Stimulated activated CD8-positive, alpha-beta memory T cell treated with anti-CD3 and anti-CD28 coated beads, Interleukin-15, amount 100 ng/mL, for 1 hour (primary cell): ENCODE measurements around the gene FAM187B.
"Not testable (repeated sequence)": the region's sequence is repeated elsewhere in the genome, so short reads cannot be mapped to it uniquely, and the experiment has no call there.

Experiments used
- DNase-seq: peaks from one replicate; pipeline ENCODE4 v3.0.0-alpha.2; 2020; ENCODE audit warnings: low read depth

Gene FAM187B

DNA sequence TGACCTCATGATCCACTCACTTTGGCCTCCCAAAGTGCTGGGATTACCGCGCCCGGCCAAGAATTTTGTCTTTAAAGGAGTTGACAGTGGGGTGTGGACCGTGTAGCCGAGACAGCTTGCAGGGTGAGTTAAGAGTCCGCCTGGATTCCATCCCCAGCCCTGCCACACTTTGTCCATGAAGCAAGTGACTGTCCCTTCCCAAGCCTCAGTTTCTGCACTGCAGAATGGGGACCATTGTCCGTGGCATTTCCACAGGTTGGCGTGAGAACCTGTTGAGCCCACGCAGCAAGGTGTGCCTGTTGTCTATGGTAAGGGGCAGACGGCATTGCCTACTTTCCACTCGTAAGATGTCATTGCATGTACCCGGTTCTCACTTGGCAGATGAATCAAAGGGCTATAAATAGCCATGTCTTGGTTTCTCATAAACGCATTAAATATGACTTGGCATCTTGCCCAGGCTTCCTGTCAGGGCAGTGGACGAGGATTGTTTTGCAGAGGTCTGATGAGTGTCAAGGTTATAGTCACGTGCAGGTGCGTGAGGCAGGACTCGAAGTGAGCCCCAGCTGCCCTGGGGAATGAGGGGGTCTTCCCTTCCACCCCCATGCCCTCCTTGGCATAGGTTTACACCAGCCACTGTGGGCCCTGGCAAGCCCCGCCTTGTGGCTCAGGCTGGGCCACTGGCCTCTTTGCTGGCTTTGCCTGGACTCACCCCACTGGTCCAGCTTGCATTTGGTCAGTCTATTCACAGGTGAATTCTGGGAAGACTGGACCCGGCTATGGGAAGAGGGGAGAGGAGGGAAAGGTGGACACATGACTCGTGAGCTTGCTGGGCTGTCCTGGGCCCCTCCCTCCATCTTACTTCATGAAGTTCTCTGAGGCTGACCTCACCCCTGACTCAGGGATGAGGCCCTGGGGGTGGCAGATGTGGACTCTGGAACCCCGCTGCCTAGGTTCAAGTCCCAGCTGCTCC, 14.6 kb downstream of the FAM187B start:
- DNase-seq = peak; percentile 55

GRCh38 chr19:35212241-35212640, 16.3 kb downstream of the FAM187B start:
- DNase-seq = no peak

DNA sequence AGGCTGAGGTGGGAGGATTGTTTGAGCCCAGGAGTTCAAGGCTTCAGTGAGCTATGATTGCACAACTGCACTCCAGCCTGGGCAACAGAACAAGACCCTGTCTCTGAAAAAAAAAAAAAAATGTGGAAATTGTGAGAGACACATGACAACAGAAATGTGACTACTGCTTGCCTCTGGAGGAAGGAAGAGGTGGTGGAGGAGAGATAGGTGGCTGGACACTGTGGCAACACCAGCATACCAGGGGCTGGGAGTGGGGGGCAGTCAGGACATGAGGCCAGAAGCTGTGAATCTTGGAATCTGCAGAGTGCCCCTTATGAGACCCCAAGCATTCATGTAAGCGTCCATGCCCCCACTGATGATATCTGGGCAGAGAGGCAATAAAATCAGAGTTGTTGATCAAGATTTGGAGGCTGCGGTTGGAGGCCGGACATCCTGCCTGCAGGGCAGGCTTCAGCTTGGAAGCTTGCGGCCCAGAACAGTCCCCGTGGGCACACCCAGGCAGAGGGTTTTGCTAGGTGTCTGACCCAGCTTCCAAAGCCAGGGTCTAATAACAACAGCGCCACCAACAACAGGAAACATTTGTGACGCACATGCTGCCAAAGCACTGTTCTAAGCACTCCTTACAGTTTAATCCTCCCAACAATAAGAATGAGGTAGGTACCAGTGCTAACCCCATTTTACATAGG, 16.9 kb downstream of the FAM187B start:
- DNase-seq = peak; percentile 55

DNA sequence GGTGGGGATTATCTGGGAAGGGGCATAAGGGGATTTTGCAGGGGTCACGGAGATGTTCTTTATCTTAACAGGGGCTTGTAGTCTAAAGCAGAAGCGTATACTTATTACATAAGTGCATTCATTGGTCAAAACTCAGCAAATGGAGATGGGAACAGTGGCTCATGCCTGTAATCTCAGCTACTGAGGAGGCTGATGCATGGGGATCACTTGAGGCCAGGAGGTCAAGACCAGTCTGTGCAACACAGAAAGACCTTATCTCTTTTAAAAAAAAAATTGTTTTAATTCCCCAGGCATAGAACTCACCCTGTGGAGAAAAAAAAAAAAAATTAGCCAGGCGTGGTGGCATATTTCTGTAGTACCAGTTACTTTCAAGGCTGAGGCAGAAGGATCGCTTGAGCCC, 18.9 kb downstream of the FAM187B start:
- DNase-seq = no peak

GRCh38 chr19:35208121-35208520, 20.4 kb downstream of the FAM187B start:
- no peak for DNase-seq

GRCh38 chr19:35207391-35207871, 21.1 kb downstream of the FAM187B start:
- no peak for DNase-seq

DNA sequence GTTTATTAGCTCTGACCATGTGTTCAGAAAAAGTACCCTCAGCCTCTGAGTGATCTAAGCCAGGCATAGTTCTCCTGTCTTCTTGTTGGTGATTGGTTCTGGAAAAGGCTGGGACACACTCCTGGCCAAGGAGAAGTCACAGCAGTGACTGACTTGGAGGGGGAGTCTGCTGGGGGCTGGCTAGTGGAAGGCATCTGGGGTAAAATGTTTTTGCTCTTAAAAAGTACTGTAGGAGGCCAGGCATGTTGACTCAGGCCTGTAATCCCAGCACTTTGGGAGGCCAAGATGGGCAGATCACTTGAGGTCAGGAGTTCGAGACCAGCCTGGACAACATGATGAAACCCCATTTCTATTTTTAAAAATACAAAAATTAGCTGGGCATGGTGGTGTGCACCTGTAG, 21.7 kb downstream of the FAM187B start:
- DNase-seq = no peak

DNA sequence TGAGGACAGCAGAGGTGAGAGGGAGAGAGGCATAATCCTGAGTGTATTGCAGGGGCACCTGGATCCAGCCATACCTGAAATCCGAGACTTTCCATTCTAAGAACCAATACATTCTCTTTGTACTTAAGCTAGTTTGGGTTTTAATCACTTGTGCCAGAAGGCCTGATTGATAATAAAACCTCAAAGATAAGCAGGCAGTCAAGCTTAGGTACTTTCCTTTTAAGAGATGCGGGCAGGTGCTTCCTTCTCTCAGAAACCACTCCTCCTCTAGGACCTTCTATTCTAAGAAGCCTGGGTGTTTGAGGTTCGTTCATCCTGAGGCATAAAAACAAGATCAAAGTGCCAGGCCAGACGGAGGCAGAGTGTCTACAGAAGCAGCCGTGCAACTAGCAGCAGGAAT, 22.2 kb downstream of the FAM187B start:
- DNase-seq = no peak

DNA sequence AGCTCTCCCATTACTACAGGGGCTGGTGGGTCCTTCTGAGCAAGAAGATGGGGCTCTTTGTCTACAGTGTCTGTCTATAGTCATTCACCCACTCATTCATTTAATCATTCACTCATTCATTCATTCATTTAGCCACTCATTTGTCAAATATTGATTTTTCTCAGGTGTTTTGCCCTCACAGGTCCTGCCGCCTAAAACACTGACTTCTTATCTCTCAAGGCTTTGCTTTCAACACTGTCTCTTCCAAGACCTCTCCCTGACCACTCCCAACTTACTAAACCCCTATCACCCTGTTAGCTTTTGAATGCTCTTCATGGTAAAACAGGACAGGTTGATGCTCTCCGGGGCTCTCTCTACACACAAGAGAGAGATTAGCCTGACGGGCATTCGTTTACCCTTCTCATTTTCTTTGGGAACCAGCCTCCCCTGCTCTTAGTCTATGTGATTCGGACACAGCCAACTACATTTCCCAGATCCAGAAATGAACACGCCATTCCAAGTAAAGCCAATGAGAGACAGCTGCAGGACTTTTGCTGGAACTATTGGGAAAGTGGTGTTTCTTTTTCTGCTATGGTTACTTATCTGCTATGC, 22.7 kb downstream of the FAM187B start:
- DNase-seq = no peak

DNA sequence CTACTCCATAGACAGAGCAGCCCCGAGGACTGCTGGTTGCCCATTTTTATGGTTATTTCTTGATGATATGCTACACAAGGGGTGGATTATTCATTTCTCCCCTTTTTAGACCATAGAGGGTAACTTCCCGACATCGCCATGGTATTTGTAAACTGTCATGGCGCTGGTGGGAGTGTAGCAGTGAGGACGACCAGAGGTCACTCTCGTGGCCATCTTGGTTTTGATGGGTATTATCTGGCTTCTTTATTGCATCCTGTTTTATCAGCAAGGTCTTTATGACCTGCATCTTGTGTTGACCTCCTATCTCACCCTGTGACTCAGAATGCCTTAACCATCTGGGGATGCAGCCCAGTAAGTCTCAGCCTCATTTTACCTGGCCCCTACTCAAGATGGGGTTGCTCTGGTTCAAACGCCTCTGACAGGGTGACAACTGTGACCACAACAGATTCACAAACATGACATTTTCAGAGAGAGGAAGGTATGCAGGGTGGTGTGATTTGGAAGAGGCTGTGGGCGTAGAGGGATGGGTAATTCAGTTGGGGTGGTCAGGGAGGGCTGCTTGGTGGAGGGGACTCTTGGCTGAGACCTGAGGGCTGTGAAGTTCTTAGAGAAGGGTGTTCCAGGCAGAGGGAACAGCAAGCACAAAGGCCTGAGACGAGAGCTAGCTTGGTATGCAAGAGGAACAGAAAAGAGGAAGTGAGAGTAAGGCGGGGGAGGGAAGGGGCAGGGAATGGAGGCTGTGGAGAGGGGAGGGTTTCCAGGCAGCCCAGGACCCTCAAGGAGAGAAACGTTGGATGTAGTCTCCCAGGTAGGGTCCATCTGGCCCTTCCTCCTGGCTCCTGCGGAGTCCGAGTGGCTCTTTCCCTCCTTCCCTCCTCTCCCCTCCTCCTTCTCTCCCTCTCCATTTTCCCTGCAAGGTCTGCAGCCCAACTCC, 23.5 kb downstream of the FAM187B start:
- no peak for DNase-seq

DNA sequence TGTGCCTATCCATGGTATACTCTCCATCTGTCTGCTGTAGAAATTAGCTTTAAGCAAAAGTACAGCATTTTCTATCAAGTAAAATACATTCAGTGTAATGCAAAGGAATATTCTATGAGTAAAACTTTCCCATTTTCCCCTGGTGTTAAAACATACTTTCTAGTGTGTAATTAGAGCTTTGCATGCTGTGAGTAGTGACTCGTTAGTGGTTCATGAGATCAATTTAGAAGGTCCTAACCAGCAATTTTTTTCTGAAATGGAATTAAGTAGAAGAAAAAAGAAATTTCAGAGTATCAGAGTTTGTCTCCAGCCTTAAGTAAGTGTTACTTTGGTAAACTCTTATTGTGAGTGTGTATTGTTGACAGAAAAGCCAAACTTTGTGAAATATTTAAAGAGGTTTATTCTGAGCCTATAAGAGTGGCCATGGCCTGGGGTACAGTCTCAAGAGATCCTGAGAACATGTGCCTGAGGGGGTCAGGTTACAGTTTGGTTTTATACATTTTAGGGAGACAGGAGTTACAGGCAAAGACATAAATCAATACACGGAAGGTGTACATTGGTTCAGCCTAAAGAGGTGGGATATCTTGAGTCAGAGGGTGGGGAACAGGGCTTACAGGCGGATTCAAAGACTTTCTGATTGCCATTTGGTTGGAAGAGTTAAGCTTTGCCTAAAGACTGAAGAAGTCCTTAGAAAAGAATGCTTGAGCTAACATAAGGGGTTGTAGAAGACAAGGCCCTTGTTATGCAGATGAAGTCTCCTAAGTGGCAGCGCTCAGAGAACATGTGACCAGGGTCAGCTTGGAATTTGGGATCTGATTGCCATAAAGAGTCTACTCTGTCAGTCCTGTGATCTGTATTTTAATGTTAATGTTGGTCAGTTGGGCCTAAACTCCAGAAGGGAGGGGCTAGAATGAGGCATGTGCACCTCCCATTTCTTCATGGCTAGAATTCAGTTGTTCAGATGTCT, 25.5 kb downstream of the FAM187B start:
- no peak for DNase-seq

- DNase-seq = no peak
Measured at GRCh38 chr19:35199481-35199880, 29.1 kb downstream of the FAM187B start.

GRCh38 chr19:35196861-35197260, 31.7 kb downstream of the FAM187B start:
- DNase-seq = not testable (repeated sequence)

GRCh38 chr19:35195830-35196229, 32.7 kb downstream of the FAM187B start:
- DNase-seq = no peak

GRCh38 chr19:35194012-35194984, 34.2 kb downstream of the FAM187B start:
- no peak for DNase-seq

- DNase-seq = no peak
Measured at GRCh38 chr19:35184884-35185283, 43.7 kb downstream of the FAM187B start.

DNA sequence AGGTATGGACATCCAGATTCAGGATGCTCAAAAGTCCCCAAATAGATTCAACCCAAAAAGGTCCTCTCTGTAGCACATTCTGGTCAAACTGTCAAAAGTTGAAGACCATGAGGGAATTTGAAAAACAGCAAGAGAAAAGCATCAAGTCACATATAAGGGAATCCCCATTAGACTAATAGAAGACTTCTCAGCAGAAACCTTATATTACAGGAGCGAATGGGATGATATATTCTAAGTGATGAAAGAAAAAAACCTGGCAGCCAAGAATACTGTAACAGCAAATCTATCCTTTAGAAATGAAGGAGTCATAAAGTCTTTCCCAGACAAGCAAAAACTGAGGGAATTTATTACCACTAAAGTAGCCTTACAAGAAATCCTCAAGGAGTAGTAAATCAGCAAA, 44.3 kb downstream of the FAM187B start:
- DNase-seq = no peak

DNA sequence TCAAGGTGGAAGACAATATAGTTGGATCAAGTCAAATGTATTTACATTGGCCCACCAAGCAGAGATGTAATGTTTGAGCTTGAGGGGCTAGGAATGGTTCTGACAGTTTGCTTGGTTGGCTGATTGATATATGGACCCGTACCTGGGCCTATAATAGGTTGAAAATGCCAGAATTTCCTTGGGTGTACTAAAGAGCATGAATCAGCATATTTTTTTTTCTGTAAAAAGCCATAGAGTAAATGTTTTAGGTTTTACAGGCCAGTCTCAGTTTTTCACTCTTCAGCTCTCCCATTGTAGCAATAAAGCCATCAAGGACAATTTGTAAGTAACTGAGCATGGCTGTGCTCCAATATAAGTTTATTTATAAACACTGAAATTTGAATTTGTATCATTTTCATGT, 47.2 kb downstream of the FAM187B start:
- no peak for DNase-seq

- DNase-seq = no peak
Measured at GRCh38 chr19:35179830-35180229, 48.7 kb downstream of the FAM187B start.
